ENCODE results near the gene CAMK2B. TPM values are rescaled to one million over a fixed set of nuclear protein-coding genes. Genes with fewer than 3 reads are reported as not detected.

CAMK2B gene
- total RNA-seq, 1 donor from 2014 or later, result 96.1 TPM

GRCh38 chr7:44228571-44229350, 96.6 kb downstream of the CAMK2B start:
- no peak for DNase-seq

DNA sequence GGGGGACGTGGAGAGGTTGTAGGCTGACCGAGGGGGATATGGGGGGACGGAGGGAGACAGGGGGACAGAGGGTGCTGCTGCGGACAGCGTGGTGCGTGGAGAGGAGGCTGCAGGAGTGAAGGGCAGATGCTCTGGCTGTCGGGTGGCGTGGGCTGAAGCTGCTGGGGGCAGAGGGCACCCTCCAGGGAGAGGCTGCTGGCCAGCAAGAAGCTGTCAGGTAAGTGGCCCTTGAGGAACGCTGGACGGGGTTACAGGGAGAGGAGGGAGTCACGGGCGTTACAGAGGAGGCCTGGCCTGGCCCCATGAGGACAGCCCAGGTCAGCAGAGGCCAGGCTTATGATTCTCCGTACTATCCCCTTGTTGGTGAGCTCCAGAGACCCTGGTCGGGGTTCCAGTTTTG, 97.5 kb downstream of the CAMK2B start:
- DNase-seq, result no peak

DNA sequence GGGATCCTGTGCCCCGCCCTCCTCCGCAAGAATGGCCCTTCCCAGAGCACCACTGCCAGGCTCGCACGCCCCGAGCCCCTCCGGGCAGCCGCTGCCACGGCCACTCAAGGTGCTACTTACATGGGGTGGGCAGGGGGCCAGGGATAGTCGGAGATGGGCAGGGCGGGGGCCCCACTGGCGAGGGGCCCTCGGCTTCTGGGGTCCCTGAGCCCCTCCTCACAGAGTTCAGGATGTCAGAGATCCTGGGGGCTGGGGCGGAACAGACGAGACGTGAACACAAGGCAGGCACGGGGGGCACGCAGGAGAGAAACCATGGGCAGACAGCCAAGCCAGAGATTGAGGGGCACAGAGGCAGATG, 99.0 kb downstream of the CAMK2B start:
- no peak for DNase-seq

DNA sequence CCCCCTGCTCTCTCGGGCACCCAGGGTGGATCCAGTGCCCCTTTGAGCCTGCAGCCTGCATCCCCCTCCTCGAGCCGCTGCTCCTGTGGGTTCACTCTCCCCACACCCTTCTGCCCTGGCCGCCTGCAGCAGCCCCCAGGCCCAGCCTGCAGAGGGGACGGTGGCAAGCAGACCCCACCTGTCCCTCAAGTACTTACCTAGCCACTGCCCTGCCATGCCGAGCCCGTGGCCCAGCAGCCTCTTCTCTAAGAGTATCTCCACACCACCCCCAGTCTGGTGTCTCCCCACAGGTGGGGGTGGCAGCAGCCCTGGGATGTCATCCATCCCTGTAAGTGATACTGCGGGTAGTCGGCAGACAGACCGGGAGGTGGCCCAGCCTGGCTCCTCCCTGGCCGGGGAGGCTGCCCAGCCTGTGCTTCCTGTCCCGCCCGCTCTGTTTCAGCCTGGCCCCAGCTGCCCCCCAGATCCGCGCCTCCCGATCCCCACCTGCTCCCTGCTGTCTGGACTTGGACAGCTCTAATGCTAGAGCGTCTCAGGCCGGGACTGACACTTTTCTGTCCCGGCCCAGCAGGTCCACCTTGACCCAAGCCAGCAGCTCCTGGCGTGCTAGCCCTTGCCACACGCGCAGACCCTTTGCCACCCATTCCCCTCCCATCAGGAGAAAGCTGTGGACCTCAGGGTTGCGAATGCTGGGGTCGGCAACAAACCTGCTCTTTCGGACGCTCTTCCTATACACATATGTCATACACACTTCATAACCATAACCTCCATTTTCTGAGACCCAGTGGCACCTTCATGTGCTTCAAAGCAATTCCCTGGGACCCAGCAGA, 99.6 kb downstream of the CAMK2B start:
- no peak for DNase-seq

- DNase-seq, result no peak
Observed at GRCh38 chr7:44224974-44225565, 100.3 kb downstream of the CAMK2B start.

GRCh38 chr7:44224080-44224973, 101.1 kb downstream of the CAMK2B start:
- no peak for DNase-seq

- no peak for DNase-seq
Observed at GRCh38 chr7:44223362-44224079, 101.9 kb downstream of the CAMK2B start.

- DNase-seq, result no peak
Observed at GRCh38 chr7:44222776-44223261, 102.6 kb downstream of the CAMK2B start.

GRCh38 chr7:44222074-44222473, 103.3 kb downstream of the CAMK2B start:
- no peak for DNase-seq

GRCh38 chr7:44221231-44221791, 104.1 kb downstream of the CAMK2B start:
- DNase-seq, result no peak

DNA sequence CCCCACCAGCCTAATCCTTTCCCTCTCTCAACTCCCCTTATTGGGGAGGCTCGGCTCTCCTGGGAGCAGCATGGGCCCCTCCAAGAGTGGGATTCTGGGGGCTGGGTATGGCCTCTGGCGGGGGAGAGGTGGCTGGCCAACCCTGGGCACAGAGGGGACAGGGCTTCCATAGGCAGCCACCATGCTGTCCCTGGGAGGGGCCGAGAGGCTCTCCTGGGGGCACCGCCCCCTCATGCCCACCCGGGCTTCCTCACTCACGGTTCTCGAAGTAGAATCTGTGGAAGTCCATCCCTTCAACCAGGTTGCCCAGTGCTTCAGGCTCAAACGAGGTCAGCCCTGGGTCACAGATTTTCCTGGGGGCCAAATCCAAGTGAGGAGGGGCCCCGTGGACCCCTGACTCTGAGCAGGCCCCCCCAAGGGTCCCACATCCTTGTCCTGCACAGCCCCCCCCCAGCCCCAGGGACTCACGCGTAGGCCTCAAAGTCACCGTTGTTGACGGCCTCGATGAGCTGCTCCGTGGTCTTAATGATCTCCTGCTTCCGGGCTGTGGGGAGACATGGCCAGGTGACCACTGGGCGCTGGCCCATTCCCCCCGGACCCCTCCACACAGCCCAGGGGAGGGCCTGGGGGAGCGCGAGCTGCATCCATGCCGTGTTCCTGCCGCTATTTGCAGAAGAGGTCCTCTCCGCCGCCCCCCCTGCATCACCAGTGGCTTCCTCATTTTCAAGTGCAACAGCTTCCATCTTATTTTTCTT, 104.9 kb downstream of the CAMK2B start:
- no peak for DNase-seq

DNA sequence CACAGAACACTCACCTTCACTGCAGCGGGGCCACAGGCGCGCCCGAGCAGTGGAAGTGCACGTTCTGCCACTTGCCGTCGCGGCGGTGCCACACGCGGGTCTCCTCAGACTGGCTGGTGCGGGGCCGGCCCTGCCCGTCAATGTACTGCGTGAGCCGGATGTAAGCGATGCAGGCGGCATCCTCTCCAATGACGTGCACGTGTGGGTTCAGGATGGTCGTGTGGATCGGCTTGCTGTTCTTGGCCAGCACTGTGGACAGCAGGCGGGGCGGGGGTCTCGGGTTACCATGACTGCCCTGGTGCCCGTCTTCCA, 105.4 kb downstream of the CAMK2B start:
- no peak for DNase-seq

- no peak for DNase-seq
Observed at GRCh38 chr7:44219371-44220045, 105.9 kb downstream of the CAMK2B start.

GRCh38 chr7:44218418-44219201, 106.8 kb downstream of the CAMK2B start:
- no peak for DNase-seq

GRCh38 chr7:44217852-44218402, 107.5 kb downstream of the CAMK2B start:
- no peak for DNase-seq

- no peak for DNase-seq
Observed at GRCh38 chr7:44217223-44217714, 108.1 kb downstream of the CAMK2B start.

- no peak for DNase-seq
Observed at GRCh38 chr7:44216521-44217222, 108.7 kb downstream of the CAMK2B start.

GRCh38 chr7:44216019-44216418, 109.4 kb downstream of the CAMK2B start:
- no peak for DNase-seq
